Sigmoid colon (tissue), 7 donors: ENCODE results near the gene CD300C. TPM values are rescaled to one million over a fixed set of nuclear protein-coding genes. Genes with fewer than 3 reads are reported as not detected.

Experiments
- DNase-seq: peaks from one replicate; pipeline ENCODE4 v3.0.0-alpha.2; 2019
- H3K27ac ChIP-seq, 4 donors: fragments of 200-600 bp; sonication (generic); one replicate each; pipeline ENCODE4 v1.5.1; 2016 to 2019; ENCODE audit warnings: mild to moderate bottlenecking in 1 of 4
- H3K27me3 ChIP-seq, 3 donors: fragments of 200-600 bp; sonication (generic); one replicate each; pipeline ENCODE4 v1.5.1; 2019; ENCODE audit warnings: mild to moderate bottlenecking in 1 of 3
- H3K36me3 ChIP-seq, 4 donors: fragments of 200-600 bp; sonication (generic); one replicate each; pipeline ENCODE4 v1.5.1; 2016 to 2019
- H3K4me1 ChIP-seq, 4 donors: fragments of 200-600 bp; sonication (generic); one replicate each; pipeline ENCODE4 v1.5.1; 2017 to 2019
- H3K4me3 ChIP-seq, 4 donors: fragments of 200-600 bp; sonication (generic); one replicate each; pipeline ENCODE4 v1.5.1; 2017 to 2019; ENCODE audit warnings: mild to moderate bottlenecking in 2 of 4, moderate library complexity in 1 of 4
- H3K9me3 ChIP-seq, 4 donors: fragments of 200-600 bp in 3 of 4; sonication (generic) in 3 of 4; one replicate each; pipeline versions ENCODE4 v1.5.1 to v1.6.1; 2013 to 2019
- CTCF ChIP-seq, 4 experiments: fragments of 450-650 bp in 3 of 4; fragments of 200-600 bp in 1 of 4; IDR thresholded peaks; one replicate each; pipeline ENCODE4 v1.5.1; 2016 to 2019; ENCODE audit warnings: antibody characterized with exemption in 4 of 4, mild to moderate bottlenecking in 3 of 4, moderate library complexity in 2 of 4
- EP300 ChIP-seq, 4 donors: sonication (generic); formaldehyde crosslinking; IDR thresholded peaks; one replicate each; pipeline ENCODE4 v1.6.1; 2017; ENCODE audit warnings: antibody characterized with exemption in 4 of 4
- POLR2A ChIP-seq, 2 donors: fragments of 450-650 bp; IDR thresholded peaks; one replicate each; pipeline ENCODE4 v1.6.1; 2016; ENCODE audit warnings: antibody characterized with exemption in 2 of 2, mild to moderate bottlenecking in 2 of 2, moderate library complexity in 2 of 2
- POLR2AphosphoS5 ChIP-seq, 4 donors: sonication (generic); formaldehyde crosslinking; IDR thresholded peaks; one replicate each; pipeline ENCODE4 v1.6.1; 2017; ENCODE audit warnings: antibody characterized with exemption in 4 of 4
- WGBS, 2 donors: extraction: QIAGEN DNeasy Blood & Tissue Kit; methylation state at CpG; one replicate each; pipeline ENCODE4 v1.1.7; 2013; 5-methylcytosine and 5-hydroxymethylcytosine counted together
- intact Hi-C: fragments of 100-400 bp; cut with DNase I; formaldehyde crosslinking; loops from one replicate; pipeline ENCODE4 v1.15.1; 2023
- polyA plus RNA-seq, 3 donors: library from polyadenylated mRNA; stranded (reverse); fragments of 200-250 nt; gene quantifications; one replicate each; pipeline ENCODE4 v1.2.3, GENCODE V29; 2013
- total RNA-seq, 4 donors: library from RNA; depleted of rRNA; stranded (reverse); fragments of >200 nt; gene quantifications; one replicate each; pipeline ENCODE4 v1.1.0, GENCODE V29; 2016
- donor health status: healthy with polysubstance abuse.
- donor health status: Bipolar disorder and iron deficiency.
- donor health status: healthy.

Gene CD300C
- total and polyA plus RNA-seq, 7 donors: 0.36 to 3.3 (median 1.1) TPM; not detected in 2

- TF ChIP-seq EP300 (IDR thresholded peaks at IDR 0.05) (no peak), CTCF (IDR thresholded peaks at IDR 0.05) (no peak), POLR2A (IDR thresholded peaks at IDR 0.05) (no peak), POLR2AphosphoS5 (IDR thresholded peaks at IDR 0.05) (no peak)
- intact Hi-C loops: no loop called here
- Histone ChIP-seq H3K4me3 (no peak overlapping the region), H3K36me3 (no peaks in the 10 kb centered on the region), H3K27ac (no peak overlapping the region), H3K9me3 (no peaks in the 10 kb centered on the region), H3K4me1 (no peaks in the 10 kb centered on the region), H3K27me3 (peaks cover 0 to 9% (median 0%) of the 10 kb centered on the region in 3 donors)
- no peak for DNase-seq
- 64 to 79% methylated on average over 4 of the region's 4 CpGs for WGBS, 2 donors
Measured at GRCh38 chr17:74515941-74516340, 30.0 kb downstream of the CD300C start.

GRCh38 chr17:74514632-74515334 lies 31.1 kb downstream of the CD300C start:
- Histone ChIP-seq H3K4me1 (no peaks in the 10 kb centered on the region), H3K9me3 (no peaks in the 10 kb centered on the region), H3K36me3 (no peaks in the 10 kb centered on the region), H3K27ac (no peak overlapping the region), H3K4me3 (no peak overlapping the region), H3K27me3 (peaks cover 0 to 9% (median 0%) of the 10 kb centered on the region in 3 donors)
- WGBS, 2 donors: 91 to 93% methylated on average over 10 of the region's 10 CpGs
- TF ChIP-seq POLR2A (IDR thresholded peaks at IDR 0.05): no peak
- TF ChIP-seq CTCF (IDR thresholded peaks at IDR 0.05): no peak
- peak in 1 of 4 donors; percentile 41 for TF ChIP-seq POLR2AphosphoS5 (IDR thresholded peaks at IDR 0.05)
- DNase-seq: peak; percentile 34
- intact Hi-C loops: no loop called here

GRCh38 chr17:74513987-74514631 lies 31.8 kb downstream of the CD300C start:
- no peak for DNase-seq
- H3K36me3 ChIP-seq: no peaks in the 10 kb centered on the region
- no peak overlapping the region for H3K4me3 ChIP-seq
- no peak overlapping the region for H3K27ac ChIP-seq
- H3K9me3 ChIP-seq: no peaks in the 10 kb centered on the region
- peaks cover 0 to 9% (median 0%) of the 10 kb centered on the region in 3 donors for H3K27me3 ChIP-seq
- 10 to 81% methylated on average over 3 of the region's 3 CpGs for WGBS, 2 donors
- no peaks in the 10 kb centered on the region for H3K4me1 ChIP-seq
- intact Hi-C loops: no loop called here
- no peak for TF ChIP-seq EP300 (IDR thresholded peaks at IDR 0.05)
- TF ChIP-seq CTCF (IDR thresholded peaks at IDR 0.05): no peak
- TF ChIP-seq POLR2A (IDR thresholded peaks at IDR 0.05): no peak
- no peak for TF ChIP-seq POLR2AphosphoS5 (IDR thresholded peaks at IDR 0.05)

GRCh38 chr17:74512624-74513091 lies 33.3 kb downstream of the CD300C start:
- Histone ChIP-seq H3K27ac (peak overlapping the region in 1 of 4 donors; percentile 13), H3K36me3 (no peaks in the 10 kb centered on the region), H3K27me3 (peaks cover 0 to 9% (median 0%) of the 10 kb centered on the region in 3 donors), H3K9me3 (no peaks in the 10 kb centered on the region), H3K4me3 (no peak overlapping the region), H3K4me1 (no peaks in the 10 kb centered on the region)
- 65 to 81% methylated on average over 7 of the region's 7 CpGs for WGBS, 2 donors
- TF ChIP-seq POLR2AphosphoS5 (IDR thresholded peaks at IDR 0.05): no peak
- TF ChIP-seq POLR2A (IDR thresholded peaks at IDR 0.05): no peak
- TF ChIP-seq EP300 (IDR thresholded peaks at IDR 0.05): no peak
- no peak for TF ChIP-seq CTCF (IDR thresholded peaks at IDR 0.05)
- DNase-seq: no peak
- intact Hi-C loops: no loop called here
